ENCODE measurements around the gene PLEKHG4B.

PLEKHG4B gene

DNA sequence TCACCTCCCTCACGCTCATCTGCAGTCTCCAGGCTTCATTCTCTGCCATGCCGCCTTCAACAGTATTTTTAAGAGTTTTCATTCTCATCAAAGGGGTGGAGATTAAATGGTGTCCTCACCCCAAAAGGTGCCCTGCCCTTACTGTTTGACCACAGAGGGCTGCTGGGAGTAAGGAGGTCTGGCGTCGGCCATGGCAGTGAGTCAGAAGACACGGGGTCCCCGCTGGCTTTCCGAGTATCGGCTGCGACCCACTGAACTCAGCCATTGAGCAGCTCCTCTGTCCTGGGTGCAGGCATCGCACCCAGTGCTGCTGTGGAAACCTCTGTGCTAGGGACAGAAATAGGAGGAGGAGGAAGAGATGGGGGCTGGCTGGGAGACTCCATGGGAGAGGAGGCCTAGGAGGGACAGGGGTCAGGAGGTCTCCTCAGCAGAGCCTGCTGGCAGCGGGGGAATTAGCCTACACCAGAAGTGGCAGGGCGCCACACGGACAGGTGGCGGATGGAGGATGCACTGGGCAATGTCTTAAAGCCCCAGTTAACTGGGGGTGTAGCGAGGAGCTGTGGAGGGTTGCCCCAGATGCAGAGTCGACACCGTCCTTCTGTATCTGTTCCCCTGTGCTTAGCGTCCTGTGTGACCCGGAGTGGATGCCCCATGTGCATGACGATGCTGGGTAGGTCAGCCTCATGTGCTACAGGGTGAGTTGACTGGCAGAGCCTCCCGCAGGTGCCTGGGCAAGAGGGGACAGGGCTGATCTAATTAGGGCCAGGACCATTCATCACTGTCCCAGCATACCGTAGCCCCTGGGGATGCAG, 15.4 kb upstream of the PLEKHG4B start:
- no peak for DNase-seq

DNA sequence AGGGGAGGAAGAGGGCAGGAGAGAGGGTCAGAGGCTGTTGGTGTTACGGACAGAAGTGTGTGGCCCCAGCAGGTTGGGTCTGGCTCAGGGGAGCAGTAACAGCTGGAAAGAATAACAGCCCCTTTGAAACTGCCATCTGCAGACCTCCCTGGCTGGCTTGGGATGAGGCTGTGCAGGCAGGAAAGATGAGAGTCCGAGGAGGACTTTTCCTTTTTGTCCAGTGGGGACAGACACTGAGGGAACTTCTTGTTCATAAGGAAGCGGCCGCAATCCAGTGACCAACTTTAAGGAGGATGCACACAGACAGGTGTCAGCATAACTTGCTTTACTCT, 14.8 kb upstream of the PLEKHG4B start:
- no peak for DNase-seq

DNA sequence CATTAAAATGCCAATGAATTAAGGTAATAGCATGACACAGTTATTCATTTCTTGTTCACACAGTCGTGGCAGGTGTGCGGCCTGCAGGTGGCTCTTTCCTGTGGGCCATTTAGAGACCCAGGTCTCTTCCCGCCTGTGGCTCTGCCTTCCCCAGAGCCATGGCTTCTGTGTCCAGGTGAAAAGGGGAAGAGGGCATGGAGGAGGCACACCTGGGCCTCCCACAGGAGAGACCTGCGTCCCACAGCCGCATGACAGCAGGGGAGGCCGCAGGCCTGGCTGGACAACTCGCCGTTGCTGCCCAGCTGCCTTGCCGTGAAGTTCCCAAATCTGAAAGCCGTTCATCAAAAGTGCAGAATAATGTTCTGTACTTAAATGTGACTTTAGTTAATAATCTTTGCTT, 14.4 kb upstream of the PLEKHG4B start:
- no peak for DNase-seq

DNA sequence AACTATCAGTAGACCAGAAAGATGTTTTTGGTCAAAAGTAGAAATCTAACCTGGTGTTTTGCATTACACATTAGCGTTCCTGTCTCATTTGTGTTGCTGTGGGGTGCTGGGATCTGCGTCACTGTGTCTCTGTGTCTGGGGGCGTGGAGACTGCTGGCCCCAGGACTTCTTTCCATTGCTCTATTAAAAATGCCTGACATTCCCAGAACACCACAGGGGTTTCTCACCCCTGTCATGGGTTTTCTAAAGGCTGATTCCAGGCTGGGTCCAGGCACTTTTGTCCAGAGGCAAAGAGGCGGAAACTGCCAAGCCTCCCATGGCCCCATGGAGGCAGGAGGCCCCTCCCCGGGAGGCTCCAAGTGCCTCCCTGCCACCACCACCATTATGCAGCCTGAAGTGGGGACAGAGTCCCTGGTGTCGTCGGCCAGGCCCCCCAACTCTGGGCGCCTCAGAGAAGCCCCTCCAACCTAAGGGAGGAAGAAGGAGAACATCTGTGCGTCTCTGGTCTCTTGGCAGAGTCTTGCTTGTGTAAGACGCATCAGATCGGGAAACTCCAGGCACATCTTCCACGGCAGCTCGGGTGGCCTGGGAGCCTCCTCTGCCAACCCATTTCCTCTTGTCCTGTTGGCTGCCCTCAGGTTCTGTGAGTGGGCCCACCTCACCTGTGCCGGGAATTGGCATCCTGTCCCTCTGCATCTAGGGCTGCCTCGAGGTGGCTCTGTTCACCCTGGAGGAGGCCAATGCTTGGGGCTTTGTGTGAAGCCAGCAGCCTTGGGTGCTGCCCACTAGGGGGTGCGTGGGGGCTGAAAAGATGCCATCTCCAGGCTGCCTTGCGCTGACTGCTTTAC, 13.8 kb upstream of the PLEKHG4B start:
- DNase-seq: no peak

DNA sequence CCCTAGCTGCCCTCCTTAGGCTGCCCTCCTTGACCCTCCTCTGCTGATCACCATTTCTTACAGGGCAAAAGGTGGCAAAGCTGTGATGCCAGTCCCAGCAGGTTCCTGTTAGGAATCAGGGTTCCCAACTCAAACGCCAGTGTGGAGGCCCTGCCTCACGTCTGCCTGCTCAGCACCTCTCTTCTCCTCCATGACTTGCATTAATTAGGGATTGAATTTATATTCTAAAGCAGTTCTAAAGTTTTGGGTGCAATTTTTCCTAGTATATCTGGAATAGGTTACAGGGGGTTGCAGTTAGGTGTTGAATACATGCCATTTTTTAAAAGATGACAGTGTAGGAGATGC, 13.2 kb upstream of the PLEKHG4B start:
- no peak for DNase-seq

DNA sequence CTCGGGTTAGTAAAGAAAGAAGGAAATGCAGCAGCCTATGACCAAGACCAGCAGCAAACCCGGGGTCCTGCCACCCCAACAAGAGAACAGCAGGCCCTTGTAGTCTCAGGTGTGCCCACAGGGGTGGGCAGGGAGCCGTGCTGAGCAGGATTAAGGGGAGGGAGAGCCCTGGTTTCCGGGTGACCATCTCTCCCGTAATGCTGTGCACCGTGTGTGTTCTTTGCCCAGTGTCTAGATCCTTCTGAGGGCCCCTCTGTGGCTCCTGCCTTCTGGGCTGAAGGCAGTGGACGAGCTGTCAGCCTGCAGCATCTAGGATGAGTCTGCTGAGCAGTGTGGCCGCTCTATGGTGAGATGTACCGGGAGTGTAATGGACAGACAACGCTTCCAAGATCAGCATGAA, 12.7 kb upstream of the PLEKHG4B start:
- no peak for DNase-seq

DNA sequence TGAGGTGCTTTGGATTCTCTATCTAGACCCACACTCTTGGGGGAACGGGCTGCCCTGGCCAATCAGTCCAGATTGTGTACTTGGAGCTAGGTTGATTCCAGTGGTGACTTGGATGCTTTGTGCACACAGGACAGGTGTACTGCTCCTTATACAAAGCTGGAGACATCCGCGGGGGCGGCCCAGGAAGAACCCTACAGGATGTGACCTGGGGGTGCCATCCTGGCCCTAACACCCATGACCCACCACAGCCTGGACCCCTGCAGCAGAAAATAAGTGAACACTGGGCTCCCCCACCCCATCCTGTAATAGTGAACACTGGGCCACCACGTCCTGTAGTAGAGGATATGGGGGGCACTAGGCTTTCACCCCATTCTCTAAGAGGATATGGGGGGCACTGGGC, 12.1 kb upstream of the PLEKHG4B start:
- no peak for DNase-seq

DNA sequence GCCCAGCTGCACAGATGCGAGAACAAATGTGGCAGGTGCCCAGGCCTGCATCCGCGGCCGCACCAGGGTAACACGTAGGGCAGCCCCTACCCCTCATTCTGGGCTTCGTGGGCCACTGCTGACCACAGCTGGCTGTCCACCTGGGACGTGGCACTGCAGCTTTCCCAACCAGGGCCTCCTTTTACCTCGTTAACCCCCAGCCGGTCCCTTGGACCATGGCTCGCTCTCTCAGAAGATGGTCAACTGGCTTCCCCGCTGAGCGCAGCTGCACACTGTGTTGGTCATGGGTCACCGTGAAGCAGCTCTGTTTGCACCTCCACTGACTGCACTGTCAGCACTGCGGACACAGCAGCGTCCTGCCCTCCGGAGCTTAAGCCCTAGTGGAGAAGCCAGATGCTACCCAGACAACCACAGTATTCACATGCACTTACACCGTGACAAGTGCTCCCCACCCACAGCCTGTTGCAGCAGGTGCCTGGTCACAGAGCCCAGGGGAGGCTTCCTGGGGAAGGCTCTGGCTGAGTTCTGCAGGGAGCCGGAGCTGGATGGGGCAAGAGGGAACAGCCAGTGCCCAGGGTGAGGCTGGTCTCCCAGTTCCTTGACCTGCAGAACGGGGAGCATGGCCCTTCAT, 10.5 kb upstream of the PLEKHG4B start:
- no peak for DNase-seq

DNA sequence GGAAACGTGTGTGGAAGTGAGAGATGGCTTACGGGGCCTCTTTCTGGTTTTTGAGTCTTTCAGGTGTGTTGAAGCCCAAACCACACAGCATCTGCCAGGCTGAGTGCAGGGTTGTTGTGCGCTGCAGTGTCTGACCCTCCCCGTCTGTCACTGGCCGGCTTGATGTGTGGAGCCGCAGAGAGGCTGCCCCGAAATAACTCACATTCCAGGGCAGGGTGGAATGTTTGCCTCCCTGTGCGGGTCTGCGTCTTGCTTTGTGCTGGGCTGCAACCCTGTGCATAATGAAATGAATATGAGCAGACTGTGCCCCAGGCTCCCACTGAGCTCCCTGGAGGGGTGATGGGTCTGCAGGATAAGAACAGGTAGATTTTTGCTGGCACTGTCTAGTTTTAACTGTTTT, 9.9 kb upstream of the PLEKHG4B start:
- DNase-seq: no peak

DNA sequence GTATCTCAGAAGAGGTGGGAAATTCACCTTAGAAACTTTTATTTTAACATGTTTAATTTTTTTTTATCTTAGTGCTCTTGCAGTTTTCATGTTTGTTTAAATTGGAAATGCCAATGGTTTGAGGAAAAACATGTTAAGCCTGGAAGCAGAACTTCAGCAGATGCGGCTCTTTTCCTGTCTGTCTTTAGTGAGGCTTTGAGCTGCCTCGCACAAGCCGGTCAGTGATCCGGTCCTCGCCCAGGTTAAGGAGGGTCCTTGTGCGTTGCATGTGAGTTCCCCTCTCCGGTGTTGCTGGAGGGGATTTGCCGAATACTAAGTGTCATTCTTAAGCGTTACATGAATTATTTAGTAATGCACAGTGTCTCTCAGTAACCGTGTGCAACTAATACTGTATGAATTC, 9.4 kb upstream of the PLEKHG4B start:
- no peak for DNase-seq

DNA sequence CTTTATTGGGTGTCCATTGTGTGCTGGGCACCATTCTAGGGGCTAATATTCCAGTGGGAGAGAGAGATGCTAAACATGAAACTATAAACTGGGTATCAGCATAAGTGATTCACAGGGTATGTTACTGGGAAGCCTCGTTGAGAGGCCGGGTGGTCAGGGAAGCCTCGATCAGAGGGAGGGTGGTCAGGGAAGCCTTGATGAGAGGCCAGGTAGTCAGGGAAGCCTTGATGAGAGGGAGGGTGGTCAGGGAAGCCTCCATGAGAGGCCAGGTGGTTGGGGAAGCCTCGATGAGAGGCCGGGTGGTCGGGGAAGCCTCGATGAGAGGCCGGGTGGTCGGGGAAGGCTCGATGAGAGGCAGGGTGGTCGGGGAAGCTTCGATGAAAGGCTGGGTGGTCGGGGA, 8.9 kb upstream of the PLEKHG4B start:
- no peak for DNase-seq

DNA sequence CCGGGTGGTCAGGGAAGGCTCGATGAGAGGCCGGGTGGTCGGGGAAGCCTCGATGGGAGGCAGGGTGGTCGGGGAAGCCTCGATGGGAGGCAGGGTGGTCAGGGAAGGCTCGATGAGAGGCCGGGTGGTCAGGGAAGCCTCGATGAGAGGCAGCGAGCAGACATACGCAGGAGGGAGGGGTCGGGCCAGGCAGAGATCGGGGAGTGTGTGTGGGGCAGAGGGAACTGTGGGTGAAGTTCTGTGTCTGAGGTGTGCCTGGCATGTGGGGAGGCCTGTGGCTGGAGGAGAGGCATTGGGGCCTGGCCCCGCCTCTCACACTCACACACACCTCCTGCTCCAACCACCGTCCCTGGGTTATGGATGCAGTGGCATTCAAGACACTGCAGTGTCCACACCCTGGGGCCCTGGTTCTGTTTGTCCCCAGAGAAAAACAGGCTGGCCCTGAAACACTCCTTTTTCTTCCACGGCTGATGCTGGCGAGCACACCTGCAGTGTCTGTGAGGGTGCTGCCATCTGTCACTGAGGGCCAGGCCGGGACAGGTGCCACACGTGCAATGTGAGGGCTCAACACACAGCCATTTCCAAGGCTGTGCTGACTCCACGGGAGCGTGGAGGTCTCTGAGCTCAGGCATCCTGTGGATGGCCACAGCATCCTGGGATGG, 6.5 kb upstream of the PLEKHG4B start:
- no peak for DNase-seq

DNA sequence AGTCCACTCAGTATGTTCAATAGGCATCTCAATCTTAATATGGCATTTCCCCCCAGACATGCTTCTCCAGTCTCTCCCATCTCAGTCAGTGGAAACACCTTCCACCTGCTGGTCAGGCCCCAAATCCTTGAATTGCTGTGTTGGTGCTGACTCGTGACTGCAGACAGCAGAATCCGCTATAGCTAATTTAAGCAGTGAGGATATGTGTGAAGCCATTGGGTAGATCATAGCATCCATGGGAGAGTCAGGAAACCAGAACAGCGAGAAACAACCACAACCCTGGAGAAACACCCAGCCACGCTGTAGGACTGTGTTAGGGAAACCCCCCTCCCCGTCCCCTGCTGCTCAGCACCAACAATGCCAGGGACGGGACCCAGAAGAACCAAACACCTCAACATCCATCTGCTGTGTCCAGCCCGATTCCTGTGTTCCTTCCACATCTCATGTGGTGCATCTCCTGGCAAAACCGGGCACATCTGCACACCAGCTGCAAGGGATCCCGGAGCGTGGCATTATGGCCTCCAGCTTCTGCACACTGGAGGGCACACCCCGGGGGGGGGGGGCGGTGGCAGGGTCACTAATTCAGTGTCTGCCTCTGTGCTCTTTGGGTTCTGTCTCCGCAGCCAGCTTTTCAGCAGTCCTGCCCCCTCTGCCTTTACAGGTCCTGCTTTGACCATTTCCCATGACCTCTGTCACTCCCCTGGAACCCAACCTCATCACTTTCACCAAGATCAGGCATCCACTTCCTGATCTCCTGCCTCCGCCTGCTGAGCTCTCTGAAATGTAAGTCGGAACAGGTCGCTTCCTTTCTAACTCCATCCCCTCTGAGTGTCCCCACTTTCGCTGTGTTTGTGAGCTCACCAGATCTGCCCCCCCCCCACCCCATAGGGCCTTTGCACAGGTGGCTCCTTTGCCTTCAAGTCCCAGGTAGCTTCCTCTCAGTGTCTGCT, 2.4 kb upstream of the PLEKHG4B start:
- DNase-seq: no peak

DNA sequence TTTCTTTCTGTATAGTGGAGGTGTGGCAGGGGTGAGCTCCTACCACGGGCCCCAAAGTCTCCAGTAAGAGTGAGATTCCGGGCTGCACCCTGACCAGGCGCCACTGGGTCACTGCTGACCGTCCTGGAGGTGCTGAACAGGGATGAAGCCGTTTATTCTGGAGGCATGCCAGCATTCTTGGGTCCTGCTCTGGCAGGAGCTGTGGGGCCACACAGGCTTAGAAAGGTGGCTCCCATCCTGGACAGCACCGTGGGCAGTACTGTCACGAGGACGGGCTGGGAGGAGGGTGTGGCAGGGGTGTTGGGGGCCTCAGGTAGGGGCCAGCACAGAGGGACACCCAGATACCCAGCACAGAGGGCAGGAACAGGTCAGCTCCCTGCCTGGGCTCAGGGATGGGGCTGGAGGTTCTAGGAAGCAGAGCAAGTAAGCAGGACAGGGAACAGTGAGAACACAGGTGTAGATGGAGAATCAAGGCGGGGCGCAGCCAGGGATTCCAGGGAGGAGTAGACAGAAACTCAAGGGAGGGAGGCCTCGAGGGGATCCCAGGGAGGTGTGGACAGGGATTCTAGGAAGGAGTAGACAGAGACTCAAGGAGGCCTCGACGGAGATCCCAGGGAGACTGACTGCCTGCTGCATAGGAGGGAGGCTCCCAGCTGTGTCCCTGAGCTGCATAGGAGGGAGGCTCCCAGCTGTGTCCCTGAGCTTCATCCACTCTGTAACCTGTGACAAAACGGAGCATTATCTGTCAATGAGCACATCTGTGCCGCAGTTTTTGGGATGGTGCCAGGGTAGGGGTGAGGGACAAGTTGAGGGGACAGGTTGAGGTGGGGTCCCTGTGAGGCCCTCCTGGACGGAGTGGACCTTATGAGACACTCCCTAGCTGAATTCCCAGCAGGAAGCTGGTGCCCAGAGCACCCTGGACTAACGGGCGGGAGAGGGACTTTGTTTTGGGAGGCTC, 1.1 kb upstream of the PLEKHG4B start:
- DNase-seq: no peak

DNA sequence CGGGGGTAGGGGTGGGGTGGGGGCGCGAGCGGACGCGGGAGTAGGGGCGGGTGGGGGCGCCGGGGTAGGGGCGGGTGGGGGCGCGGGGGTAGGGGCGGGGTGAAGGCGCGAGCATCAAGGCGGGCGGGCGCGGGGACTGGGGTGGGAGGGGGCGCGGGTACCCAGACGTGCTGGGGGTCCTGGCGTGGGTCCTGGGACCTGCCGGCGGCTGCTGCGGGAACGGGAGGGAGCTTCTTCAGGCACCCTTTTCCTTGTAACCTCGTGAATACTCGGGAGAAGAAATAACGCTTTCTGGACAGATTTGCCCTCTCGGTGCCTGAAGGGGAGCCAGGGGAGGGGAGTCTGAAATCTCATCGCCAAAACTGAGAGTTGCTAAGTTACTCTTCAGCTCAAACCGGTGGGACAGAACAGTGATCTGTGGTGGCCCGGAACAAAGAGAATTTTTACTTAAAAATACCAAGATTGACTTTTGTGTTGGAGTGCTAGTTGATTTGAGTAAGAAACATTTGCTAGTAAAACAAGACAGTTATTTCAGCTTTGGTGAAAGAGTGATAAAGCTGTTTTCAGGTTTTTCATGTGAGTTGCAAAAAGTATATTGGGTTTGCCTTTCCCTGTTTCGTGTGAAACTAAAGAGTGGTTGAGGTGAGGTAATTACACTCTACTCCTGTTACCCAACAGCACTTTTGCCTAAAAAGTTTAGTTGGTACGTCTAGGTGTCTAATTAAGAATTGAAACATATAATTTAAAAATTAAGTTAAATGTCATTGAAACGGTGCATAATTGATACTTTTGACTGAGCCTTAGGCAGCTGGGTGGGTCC, 643 bp downstream of the PLEKHG4B start:
- DNase-seq: no peak

DNA sequence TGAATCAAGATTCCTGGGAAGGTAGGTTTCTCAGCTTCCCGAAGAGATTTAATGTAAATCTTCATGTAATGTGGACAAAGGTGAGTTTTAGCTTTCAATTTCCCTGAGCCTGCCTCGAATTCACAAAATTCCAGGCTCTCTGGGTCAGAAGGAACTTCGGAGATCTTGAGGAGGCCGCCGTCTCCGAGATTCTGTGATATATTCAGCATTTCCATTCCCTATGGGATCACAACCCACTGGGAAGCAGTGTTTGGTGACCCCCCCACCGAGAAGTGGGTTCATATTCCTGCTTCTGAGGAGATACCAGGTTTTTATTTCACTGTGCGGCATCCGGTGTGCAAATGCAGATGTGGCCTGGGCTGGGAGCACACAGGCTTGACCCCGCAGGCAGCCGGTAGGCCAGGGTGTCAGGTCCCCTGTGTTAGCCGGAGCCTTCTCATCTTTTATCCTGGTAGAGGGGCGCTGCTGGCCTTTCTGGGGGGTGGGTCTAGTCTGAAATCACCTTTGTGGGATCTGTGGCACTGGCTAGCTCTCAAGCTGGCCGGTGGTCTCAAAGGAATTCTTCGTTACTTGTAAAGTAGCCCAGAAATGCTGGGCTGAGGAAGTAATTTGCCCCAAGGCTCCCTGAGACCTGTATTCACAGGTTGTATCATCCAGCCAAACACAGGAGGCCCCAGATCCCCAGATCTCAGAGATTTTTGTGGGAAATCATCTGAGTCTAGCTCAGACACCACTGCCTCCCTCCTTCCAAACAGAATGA, 1.4 kb downstream of the PLEKHG4B start:
- no peak for DNase-seq

DNA sequence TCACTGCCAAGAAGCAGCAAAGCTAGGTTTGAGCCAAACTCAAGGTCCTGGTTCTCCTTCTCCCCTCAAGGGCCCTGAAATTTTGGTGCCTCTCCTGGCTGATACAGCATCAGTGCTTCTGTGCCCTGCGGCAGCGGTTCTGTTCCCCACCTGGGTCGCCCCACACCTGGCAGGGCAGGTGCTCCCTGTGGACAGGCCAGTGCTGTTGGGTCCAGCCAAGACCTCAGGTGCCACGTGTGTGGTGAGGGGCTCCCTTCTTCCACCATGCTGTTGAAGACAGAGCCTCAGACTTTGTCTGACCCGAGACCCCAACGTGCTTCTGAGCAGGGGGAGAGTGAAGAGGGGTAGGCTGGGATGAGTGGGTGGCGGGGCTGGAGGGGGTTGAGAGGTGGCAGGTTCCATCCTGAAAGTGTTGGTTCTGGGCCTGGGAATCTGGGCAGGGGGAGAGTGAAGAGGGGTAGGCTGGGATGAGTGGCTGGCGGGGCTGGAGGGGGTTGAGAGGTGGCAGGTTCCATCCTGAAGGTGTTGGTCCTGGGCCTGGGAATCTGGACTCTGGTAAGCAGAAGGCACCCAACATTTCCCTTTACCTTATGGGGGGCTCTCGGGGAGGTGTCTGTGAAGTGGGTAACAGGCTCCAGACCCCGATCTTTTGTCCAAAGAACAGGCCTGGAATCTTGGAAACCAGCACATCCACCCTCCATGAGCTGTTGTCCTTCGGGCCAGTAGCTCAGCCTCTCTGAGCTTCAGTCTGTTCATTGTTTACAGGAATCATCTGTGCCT, 2.3 kb downstream of the PLEKHG4B start:
- no peak for DNase-seq

DNA sequence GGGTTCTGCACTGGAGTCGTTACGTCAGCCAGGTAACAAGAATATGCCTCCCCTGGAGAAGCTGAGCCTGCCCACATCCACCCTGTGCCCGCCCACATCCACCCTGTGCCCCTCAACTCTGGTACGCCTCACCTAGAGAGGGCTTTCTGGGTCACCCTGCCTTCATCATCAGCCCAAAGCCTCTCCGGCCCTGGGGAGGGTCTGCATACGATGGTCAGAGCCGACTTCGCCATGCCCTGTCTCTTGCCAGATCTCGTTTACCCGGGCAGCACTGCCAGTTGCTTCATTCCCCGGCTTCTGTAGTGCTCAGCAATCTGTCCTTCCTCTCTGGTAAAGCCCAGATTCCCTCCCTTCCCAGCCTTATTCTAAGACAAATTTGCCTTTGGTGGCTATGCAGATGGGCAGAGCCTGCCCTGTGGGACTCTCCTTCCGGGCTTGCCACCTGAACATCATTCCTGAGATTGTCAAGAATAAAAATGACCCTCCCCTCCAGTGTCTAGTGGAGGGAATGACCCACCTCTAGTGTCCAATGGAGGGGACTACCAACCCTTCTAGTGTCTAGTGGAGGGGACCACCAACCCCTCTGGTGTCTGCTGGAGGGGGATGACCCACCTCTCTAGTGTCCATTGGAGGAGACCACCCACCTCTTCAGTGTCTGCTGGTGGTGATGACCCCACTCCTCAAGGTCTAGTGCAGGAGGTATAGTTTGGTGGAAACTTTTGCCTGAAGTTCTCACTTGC, 3.4 kb downstream of the PLEKHG4B start:
- no peak for DNase-seq

Measured in activated T-cell treated with anti-CD3 and anti-CD28 coated beads, Interleukin-2, amount 50 U/mL, for 1 hour (primary cell).